TTC549 (cell line): ENCODE results near the gene ADAM12.
"Not testable (repeated sequence)": the region's sequence is repeated elsewhere in the genome, so short reads cannot be mapped to it uniquely, and the experiment has no call there.

ENCODE experiments used
- FAIRE-seq: peaks from 2 replicates; lab custom pipeline; 2012; peaks lifted over from hg19 to GRCh38; lab: Jason Lieb, UNC

ADAM12 gene

GRCh38 chr10:125976960-125977605 is 411.2 kb downstream of the ADAM12 start:
- FAIRE-seq = no peak

- not testable (repeated sequence) for FAIRE-seq
Observed at GRCh38 chr10:125970077-125970630, 418.1 kb downstream of the ADAM12 start.

- no peak for FAIRE-seq
Observed at GRCh38 chr10:125967533-125967932, 420.7 kb downstream of the ADAM12 start.

GRCh38 chr10:125964558-125964957 is 423.7 kb downstream of the ADAM12 start:
- FAIRE-seq = no peak
